IMR-90 (cell line): Measurements from ENCODE around the gene TMPRSS13.

Source experiments
- BHLHE40 ChIP-seq: fragments of 150-350 bp; IDR thresholded peaks from 2 replicates; pipeline ENCODE4 v1.6.1; 2016; ENCODE audit warnings: mild to moderate bottlenecking, low read depth, low read length
- CHD1 ChIP-seq: IDR thresholded peaks from 2 replicates; pipeline ENCODE4 v1.6.1; 2012; ENCODE audit warnings: low read depth, low read length, improper control_type of control experiment
- FOS ChIP-seq: fragments of 150-350 bp; IDR thresholded peaks from 2 replicates; pipeline ENCODE4 v1.6.1; 2016; ENCODE audit warnings: low read depth, low read length
- MAFK ChIP-seq: IDR thresholded peaks from 2 replicates; pipeline ENCODE4 v1.6.1; 2012; ENCODE audit warnings: low read depth, low read length, improper control_type of control experiment
- MXI1 ChIP-seq: IDR thresholded peaks from 2 replicates; pipeline ENCODE4 v1.6.1; 2012; ENCODE audit warnings: low read depth, mild to moderate bottlenecking, low read length, moderate library complexity, borderline replicate concordance
- POLR2A ChIP-seq: IDR thresholded peaks from 2 replicates; pipeline ENCODE4 v1.6.1; 2012; ENCODE audit warnings: mild to moderate bottlenecking, low read depth, low read length
- RAD21 ChIP-seq: IDR thresholded peaks from 2 replicates; pipeline ENCODE4 v1.6.1; 2012; ENCODE audit warnings: low read length, improper control_type of control experiment
- RFX5 ChIP-seq: IDR thresholded peaks from 2 replicates; pipeline ENCODE4 v1.8.0; 2012; ENCODE audit warnings: low read depth, mild to moderate bottlenecking, low read length, moderate library complexity
- TF ChIP-seq, protein P1 (sequence below): conservative IDR thresholded peaks from 2 replicates; pipeline ENCODE4 v1.5.1; 2012; ENCODE audit warnings: mild to moderate bottlenecking, low read depth, low read length, improper control_type of control experiment
- TF ChIP-seq, protein P2 (sequence below): fragments of 150-350 bp; IDR thresholded peaks from 2 replicates; pipeline ENCODE4 v1.6.1; 2017; ENCODE audit warnings: mild to moderate bottlenecking, antibody characterized with exemption, low read length, low read depth

DNA sequence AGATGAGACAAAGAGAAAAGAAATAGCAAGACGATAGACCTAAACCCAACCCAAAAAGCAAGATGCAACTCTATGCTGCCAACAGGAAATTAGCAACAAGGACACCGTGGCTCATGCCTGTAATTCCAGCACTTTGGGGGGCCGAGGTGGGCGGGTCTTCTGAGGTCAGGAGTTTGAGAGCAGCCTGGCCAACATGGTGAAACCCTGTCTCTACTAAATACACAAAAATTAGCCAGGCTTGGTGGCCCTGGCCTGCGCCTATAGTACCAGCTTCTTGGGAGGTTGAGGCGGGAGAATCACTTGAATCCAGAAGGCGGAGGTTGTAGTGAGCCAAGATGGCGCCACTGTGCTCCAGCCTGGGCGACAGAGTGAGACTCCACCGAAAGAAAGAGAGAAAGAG lies 32.7 kb upstream of the TMPRSS13 start:
- TF ChIP-seq, protein P1, sequence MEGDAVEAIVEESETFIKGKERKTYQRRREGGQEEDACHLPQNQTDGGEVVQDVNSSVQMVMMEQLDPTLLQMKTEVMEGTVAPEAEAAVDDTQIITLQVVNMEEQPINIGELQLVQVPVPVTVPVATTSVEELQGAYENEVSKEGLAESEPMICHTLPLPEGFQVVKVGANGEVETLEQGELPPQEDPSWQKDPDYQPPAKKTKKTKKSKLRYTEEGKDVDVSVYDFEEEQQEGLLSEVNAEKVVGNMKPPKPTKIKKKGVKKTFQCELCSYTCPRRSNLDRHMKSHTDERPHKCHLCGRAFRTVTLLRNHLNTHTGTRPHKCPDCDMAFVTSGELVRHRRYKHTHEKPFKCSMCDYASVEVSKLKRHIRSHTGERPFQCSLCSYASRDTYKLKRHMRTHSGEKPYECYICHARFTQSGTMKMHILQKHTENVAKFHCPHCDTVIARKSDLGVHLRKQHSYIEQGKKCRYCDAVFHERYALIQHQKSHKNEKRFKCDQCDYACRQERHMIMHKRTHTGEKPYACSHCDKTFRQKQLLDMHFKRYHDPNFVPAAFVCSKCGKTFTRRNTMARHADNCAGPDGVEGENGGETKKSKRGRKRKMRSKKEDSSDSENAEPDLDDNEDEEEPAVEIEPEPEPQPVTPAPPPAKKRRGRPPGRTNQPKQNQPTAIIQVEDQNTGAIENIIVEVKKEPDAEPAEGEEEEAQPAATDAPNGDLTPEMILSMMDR: no peak
- TF ChIP-seq POLR2A (no peak), RAD21 (no peak), RFX5 (no peak), FOS (no peak), MXI1 (no peak), CHD1 (no peak), BHLHE40 (no peak), MAFK (no peak)
- TF ChIP-seq, protein P2, sequence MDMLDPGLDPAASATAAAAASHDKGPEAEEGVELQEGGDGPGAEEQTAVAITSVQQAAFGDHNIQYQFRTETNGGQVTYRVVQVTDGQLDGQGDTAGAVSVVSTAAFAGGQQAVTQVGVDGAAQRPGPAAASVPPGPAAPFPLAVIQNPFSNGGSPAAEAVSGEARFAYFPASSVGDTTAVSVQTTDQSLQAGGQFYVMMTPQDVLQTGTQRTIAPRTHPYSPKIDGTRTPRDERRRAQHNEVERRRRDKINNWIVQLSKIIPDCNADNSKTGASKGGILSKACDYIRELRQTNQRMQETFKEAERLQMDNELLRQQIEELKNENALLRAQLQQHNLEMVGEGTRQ: no peak
